Posterior cingulate gyrus (tissue), 11 donors: ENCODE data around the gene TMEM150B.
A peak's percentile ranks its signal among the peaks of the same experiment; 100 is the strongest.

Experiments used
- DNase-seq, 10 donors: peaks; one replicate each; pipeline versions ENCODE4 v3.0.0 to v3.0.0-alpha.2; 2020 to 2021; ENCODE audit warnings: mixed read lengths in 3 of 10
- intact Hi-C: fragments of 100-400 bp; cut with DNase I; formaldehyde crosslinking; loops from one replicate; pipeline ENCODE4 v1.15.1; 2023

The TMEM150B gene

GRCh38 chr19:55283548-55284377, 41.4 kb downstream of the TMEM150B start, which contains the start of gene BRSK1:
BRSK1 (plus strand) TSS chr19:55283997; CDS start chr19:55284443, 446 bp downstream.
- DNase-seq, result peak; percentile 77 to 97 (median 86)
- intact Hi-C loops, result no loop called here

GRCh38 chr19:55279770-55280643, 45.1 kb downstream of the TMEM150B start, which contains the start of gene HSPBP1:
HSPBP1 (minus strand) TSS chr19:55280110; CDS start chr19:55279608, 502 bp downstream.
- DNase-seq, result peak; percentile 86 to 99 (median 92)
- intact Hi-C loops, result loop anchor here (1.0 kb wide), 1 partner anchor 23 kb away; no protein-coding TSS in a partner anchor

GRCh38 chr19:55279340-55279739, 45.8 kb downstream of the TMEM150B start:
- peak in 1 of 10 donors; percentile 46 for DNase-seq
- intact Hi-C loops, result loop anchor here (1.0 kb wide), 1 partner anchor 22 kb away; no protein-coding TSS in a partner anchor

- peak in 1 of 10 donors; percentile 36 for DNase-seq
- intact Hi-C loops, result loop anchor here (1.0 kb wide), 1 partner anchor 21 kb away; no protein-coding TSS in a partner anchor
These were observed 46.6 kb downstream of the TMEM150B start for GRCh38 chr19:55278391-55279135.

DNA sequence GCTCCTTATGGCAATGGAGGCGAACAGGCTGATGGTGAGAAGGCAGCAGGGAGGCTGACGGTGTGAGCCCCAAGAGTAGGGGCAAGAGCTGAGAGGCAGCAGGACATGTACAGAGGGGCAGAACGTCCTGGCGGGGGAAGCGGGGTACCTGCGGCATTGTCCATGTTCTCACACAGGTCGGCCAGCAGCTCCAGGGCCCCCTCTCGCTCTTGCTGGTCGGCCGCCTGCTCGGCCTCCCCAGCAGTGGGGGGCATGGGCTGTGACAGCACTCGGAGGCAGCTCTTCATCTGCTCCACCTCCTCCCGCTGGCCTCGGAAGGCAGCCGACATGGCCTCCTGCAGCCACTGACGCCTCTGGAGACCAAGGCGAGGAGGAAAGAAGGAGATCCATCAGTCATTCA, 47.6 kb downstream of the TMEM150B start:
- peak in 1 of 10 donors; percentile 44 for DNase-seq
- intact Hi-C loops, result no loop called here

- DNase-seq, result peak in 1 of 10 donors; percentile 59
- intact Hi-C loops, result no loop called here
These were observed 48.3 kb downstream of the TMEM150B start for GRCh38 chr19:55276720-55277430.

DNA sequence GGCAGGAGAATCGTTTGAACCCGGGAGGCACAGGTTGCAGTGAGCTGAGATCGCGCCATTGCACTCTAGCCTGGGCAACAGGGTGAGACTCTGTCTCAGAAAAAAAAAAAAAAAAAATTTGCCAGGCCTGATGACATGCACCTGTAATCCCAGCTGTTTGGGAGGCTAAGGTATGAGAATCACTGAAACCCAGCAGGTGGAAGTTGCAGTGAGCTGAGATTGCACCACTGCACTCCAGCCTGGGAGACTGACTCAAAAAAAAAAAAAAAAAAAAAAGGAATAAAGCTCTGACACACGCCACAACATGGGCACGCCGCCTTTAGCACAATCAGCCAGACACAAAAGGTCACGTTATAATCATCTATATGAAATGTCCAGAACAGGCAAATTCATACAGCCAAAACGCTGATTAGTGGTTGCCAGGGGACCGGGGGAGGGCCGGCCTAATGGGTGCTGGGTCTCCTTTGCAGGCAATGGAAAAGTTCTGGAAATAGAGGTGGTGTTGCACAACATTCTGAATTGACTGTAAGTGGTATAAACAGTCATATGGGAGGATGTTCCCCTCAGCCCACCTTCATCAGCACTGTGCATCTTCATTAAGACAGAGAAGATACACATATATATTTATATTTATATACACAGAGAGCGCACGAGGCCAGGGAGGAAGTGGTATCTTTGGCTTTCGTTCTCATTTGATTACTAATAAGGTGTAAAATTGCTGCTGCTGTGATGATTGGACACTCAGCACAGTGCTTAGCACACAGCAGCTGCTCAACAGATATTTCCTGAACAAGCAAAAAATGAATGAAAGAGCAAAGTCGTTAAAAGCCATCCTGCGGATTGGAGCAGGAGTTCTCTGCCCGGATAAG, 49.1 kb downstream of the TMEM150B start:
- DNase-seq, result peak in 1 of 10 donors; percentile 18
- intact Hi-C loops, result no loop called here

GRCh38 chr19:55273978-55274707, 51.0 kb downstream of the TMEM150B start:
- intact Hi-C loops, result no loop called here
- peak in 1 of 10 donors; percentile 80 for DNase-seq

- DNase-seq, result peak in 1 of 10 donors; percentile 80
- intact Hi-C loops, result no loop called here
These were observed 53.0 kb downstream of the TMEM150B start for GRCh38 chr19:55272142-55272541.

DNA sequence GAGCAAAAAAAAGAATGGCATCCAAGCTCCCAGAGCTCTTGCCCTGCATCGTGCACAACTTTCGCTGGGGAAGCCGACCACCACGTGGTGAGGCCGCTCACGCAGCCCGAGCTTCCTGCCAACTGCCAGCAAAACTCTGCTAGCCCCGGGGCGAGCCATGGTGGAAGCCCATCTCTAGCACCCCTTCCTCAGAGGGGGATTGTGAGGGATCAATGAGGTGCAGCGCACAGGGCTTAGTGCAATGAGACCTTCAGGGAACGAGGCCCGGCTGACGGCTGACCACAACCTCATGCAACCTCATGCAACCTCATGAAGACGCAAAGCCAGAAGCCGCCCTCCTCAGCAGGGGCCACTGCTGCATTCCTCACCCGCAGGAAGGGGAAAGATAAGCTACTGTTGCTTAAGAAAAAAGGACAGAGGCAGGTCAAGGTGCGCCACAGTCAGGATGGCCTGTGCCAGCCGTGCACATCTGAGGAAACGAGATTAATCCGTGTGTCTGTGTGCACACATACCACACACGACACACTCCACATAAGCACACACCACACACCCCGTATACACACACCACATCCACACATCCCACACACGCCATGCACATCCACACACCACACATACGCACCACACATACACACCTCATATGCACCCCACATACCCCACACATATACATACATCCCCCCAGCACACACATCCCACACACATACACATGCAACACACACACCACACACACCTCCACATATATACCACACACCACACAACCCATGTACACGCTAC, 54.8 kb downstream of the TMEM150B start:
- intact Hi-C loops, result no loop called here
- DNase-seq, result peak in 1 of 10 donors; percentile 63

DNA sequence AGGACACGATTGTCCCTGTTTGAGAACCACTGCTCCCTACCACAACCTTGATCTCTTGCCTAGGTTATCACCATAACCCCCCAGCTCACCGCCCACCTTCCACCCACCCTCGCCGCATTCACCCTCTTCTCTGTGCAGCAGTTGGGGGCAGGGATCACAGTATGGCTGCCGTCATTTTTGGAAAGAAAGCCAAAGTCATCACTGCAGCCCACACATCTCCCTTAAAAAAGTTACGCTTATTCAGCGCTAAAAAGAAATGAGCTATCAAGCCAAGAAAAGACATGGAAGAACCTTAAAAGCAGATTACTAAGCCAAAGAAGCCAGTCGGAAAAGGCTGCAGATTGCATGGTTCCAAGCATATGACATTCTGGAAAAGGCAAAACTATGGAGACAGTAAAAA, 55.8 kb downstream of the TMEM150B start:
- intact Hi-C loops, result no loop called here
- peak in 3 of 10 donors; percentile 43 to 87 (median 50) for DNase-seq

DNA sequence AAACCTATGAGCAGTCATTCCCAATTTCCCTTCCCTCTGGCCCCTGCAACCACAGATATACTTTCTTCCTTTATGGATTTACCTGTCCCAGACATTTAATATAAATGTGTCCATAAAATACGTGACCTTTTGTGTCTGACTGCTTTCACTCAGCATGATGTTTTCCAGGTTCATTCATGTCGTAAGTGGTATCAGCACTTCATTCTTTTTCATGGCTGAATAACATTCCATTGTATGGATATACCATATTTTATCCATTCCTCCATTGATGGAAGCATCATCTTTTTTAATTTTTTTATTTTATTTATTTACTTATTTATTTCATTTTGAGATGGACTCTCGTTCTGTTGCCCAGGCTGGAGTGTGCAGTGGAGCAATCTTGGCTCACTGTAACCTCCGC, 58.3 kb downstream of the TMEM150B start:
- intact Hi-C loops, result no loop called here
- DNase-seq, result no peak

DNA sequence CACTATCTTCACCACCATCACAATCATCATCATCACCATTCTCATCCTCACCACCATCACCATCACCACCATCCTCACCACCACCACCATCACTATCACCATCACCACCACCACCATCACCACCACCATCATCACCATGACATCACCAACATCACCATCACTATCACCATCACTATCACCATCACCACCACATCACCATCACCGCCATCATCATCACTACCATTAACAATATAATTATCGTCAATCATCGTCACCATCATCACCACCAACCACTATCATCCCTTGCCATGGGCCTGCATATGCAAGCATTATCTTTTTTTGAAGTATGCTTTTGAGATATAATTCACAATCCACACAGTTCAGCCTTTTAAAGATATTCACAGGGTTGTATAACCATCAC, 58.7 kb downstream of the TMEM150B start:
- no peak for DNase-seq
- intact Hi-C loops, result no loop called here

- DNase-seq, result peak in 1 of 10 donors; percentile 66
- intact Hi-C loops, result no loop called here
These were observed 59.3 kb downstream of the TMEM150B start for GRCh38 chr19:55265723-55266386.

DNA sequence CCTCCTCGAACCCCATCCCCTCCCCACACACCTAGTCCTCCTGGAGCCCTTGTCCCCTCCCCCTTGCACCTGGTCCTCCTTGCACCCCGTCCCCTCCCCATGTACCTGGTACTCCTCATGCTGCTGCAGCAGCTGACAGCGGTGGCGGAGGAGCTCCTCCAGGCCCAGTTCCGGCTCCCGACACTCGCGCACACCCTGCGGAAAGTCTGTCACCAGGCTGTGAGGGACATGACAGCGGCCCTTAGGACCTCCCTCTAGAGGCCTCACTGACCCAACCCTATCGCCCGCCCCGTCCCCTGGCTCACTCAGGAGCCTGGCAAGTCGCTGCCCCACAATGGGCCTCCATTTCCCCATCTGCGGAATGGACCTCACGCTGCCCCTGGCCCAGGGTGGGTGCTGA, 60.0 kb downstream of the TMEM150B start:
- peak in 1 of 10 donors; percentile 57 for DNase-seq
- intact Hi-C loops, result no loop called here

- peak in 1 of 10 donors; percentile 28 for DNase-seq
- intact Hi-C loops, result no loop called here
These were observed 60.6 kb downstream of the TMEM150B start for GRCh38 chr19:55264531-55264930.
